CD1c-positive myeloid dendritic cell (primary cell): Measurements from ENCODE around the gene MAMLD1.

Experiments used
- DNase-seq: peaks from one replicate; pipeline ENCODE4 v3.0.0-alpha.2; 2016; ENCODE audit errors: extremely low spot score

MAMLD1 gene

GRCh38 chrX:150502979-150503897 is 140.1 kb downstream of the MAMLD1 start:
- no peak for DNase-seq

- DNase-seq = no peak
Measured at GRCh38 chrX:150503898-150504219, 140.7 kb downstream of the MAMLD1 start.

- DNase-seq = no peak
Measured at GRCh38 chrX:150504397-150505182, 141.5 kb downstream of the MAMLD1 start.

- no peak for DNase-seq
Measured at GRCh38 chrX:150506020-150506419, 142.9 kb downstream of the MAMLD1 start.

- no peak for DNase-seq
Measured at GRCh38 chrX:150506486-150506885, 143.4 kb downstream of the MAMLD1 start.

GRCh38 chrX:150507251-150507856 is 144.2 kb downstream of the MAMLD1 start:
- no peak for DNase-seq

- DNase-seq = no peak
Measured at GRCh38 chrX:150508018-150508417, 144.9 kb downstream of the MAMLD1 start.

GRCh38 chrX:150508451-150509367 is 145.6 kb downstream of the MAMLD1 start:
- DNase-seq = no peak

GRCh38 chrX:150509703-150510102 is 146.6 kb downstream of the MAMLD1 start:
- DNase-seq = no peak

- no peak for DNase-seq
Measured at GRCh38 chrX:150512461-150512901, 149.4 kb downstream of the MAMLD1 start.

GRCh38 chrX:150513544-150513943 is 150.4 kb downstream of the MAMLD1 start:
- DNase-seq = no peak

- DNase-seq = no peak
Measured at GRCh38 chrX:150514462-150514861, 151.3 kb downstream of the MAMLD1 start.

- DNase-seq = no peak
Measured at GRCh38 chrX:150515801-150516200, 152.7 kb downstream of the MAMLD1 start.

- DNase-seq = no peak
Measured at GRCh38 chrX:150517303-150517910, 154.3 kb downstream of the MAMLD1 start.

GRCh38 chrX:150522494-150522893 is 159.4 kb downstream of the MAMLD1 start:
- DNase-seq = no peak

GRCh38 chrX:150525061-150525919 is 162.2 kb downstream of the MAMLD1 start:
- no peak for DNase-seq

GRCh38 chrX:150526692-150527091 is 163.6 kb downstream of the MAMLD1 start:
- no peak for DNase-seq

- peak; percentile 58 for DNase-seq
Measured at GRCh38 chrX:150527108-150527507, 164.0 kb downstream of the MAMLD1 start.

- DNase-seq = no peak
Measured at GRCh38 chrX:150529587-150529986, 166.5 kb downstream of the MAMLD1 start.

- DNase-seq = no peak
Measured at GRCh38 chrX:150530821-150531220, 167.7 kb downstream of the MAMLD1 start.
